Measurements from ENCODE around the gene HACD2.
"Not testable (repeated sequence)": the region's sequence is repeated elsewhere in the genome, so short reads cannot be mapped to it uniquely, and the experiment has no call there.

- not testable (repeated sequence) for TF ChIP-seq EZH2 (IDR thresholded peaks at IDR 0.05; ENCODE audit: low read length); CTCF (optimal IDR thresholded peaks at IDR 0.05 in 1 of 3, IDR thresholded peaks at IDR 0.05 in 1 of 3, conservative IDR thresholded peaks at IDR 0.05 in 1 of 3; ENCODE audit: extremely low read depth in 1 of 3, insufficient read depth in 2 of 3, low read length in 3 of 3)
Observed at GRCh38 chr3:123600863-123601262, 16.0 kb upstream of the HACD2 start.

All from keratinocyte (primary cell).